ENCODE measurements around the gene TWSG1.

TWSG1 gene

DNA sequence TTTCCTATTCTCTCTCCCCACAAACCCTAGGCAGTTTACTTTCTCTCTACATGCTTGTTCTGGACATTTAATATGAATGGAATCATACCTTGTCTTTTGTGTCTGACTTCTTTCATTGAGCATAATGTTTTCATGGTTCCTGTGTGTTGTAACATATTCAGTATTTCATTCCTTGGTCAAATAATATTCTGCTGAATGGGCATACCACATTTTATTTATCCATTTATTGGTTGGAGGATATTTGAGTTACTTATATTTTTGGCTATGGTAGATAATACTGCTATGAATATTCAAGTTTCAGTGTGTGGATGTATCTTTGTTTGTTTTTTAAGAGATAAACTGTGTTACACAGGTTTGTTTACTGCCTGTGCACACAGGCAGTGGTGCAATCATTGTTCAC, 9.0 kb downstream of the TWSG1 start:
- TF ChIP-seq, protein P1, sequence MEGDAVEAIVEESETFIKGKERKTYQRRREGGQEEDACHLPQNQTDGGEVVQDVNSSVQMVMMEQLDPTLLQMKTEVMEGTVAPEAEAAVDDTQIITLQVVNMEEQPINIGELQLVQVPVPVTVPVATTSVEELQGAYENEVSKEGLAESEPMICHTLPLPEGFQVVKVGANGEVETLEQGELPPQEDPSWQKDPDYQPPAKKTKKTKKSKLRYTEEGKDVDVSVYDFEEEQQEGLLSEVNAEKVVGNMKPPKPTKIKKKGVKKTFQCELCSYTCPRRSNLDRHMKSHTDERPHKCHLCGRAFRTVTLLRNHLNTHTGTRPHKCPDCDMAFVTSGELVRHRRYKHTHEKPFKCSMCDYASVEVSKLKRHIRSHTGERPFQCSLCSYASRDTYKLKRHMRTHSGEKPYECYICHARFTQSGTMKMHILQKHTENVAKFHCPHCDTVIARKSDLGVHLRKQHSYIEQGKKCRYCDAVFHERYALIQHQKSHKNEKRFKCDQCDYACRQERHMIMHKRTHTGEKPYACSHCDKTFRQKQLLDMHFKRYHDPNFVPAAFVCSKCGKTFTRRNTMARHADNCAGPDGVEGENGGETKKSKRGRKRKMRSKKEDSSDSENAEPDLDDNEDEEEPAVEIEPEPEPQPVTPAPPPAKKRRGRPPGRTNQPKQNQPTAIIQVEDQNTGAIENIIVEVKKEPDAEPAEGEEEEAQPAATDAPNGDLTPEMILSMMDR (IDR thresholded peaks at IDR 0.05; ENCODE audit: low read depth, low read length, missing control alignments) = no peak

DNA sequence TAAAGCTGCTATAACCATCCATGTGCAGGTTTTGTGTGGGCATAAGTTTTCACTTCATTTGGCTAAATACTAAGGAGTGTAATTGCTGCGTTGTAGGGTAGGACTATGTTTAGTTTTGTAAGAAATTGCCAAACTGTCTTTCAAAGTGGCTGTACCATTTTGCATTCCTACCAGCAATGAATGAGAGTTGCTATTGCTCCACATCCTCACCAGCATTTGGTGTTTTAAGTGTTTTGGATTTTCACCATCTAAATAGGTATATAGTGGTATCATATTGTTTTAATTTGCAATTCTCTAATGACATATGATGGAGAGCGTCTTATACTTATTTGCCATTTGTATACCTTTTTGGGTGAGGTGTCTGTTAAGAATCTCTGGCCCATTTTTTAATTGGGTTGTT, 12.2 kb downstream of the TWSG1 start:
- TF ChIP-seq, protein P1 (IDR thresholded peaks at IDR 0.05; ENCODE audit: low read depth, low read length, missing control alignments) = no peak
- H3K4me3 ChIP-seq (replicated peaks; ENCODE audit: low read depth, low read length) = no peak overlapping the region
- DNase-seq (ENCODE audit: extremely low read depth, low read depth) = no peak

More for the DNA sequence above, 9.0 kb downstream of the TWSG1 start:
- no peak for DNase-seq (ENCODE audit: extremely low read depth, low read depth)
- H3K4me3 ChIP-seq (replicated peaks; ENCODE audit: low read depth, low read length) = no peak overlapping the region

DNA sequence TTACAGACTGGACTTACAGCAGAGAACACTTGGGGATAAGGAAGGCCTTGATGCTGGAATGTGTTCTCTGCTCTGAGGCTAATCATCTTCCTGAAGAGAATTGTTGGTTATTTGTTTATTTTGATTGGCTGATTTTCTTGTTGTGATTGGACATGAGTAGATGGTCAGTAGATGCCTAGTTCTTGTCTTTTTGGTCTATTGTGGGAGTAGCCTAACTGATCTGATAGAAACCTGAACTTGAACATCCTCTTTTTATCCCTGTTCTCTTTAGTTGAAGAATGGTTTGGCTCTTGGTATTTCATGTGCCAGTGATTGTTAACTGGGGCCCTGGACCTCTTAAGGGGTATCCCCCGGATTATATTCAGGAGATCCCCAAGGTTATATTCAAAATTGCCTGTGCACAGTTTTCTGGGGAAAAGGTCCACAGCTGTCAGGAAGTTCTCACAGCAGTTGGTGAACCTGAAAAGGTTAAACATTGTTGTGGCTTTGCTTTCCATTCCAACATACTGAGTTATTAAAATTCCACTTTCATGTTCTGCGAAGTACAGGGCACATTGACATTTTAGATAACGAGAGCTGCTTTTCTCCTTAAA, 13.6 kb downstream of the TWSG1 start:
- no peak for DNase-seq (ENCODE audit: extremely low read depth, low read depth)
- TF ChIP-seq, protein P1 (IDR thresholded peaks at IDR 0.05; ENCODE audit: low read depth, low read length, missing control alignments) = no peak
- no peak overlapping the region for H3K4me3 ChIP-seq (replicated peaks; ENCODE audit: low read depth, low read length)

DNA sequence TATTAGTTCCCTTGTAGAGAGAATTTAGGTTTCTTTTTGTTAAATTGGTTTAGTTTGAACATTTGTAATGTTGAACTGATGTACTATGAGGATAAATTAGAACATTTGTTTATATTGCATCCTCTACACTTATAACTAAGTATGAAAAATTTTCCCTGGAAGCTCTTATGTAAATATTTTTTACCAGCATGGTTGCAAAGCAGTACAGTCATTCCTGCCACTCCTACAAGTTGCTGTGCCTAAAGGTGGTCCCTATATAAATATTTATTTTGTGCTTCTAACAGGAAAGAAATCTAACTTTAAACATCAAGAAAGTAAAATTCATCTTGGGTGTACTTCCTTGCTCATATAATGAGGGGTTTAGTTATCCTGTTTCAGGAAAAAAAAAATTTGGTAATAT, 14.2 kb downstream of the TWSG1 start:
- TF ChIP-seq, protein P1 (IDR thresholded peaks at IDR 0.05; ENCODE audit: low read depth, low read length, missing control alignments) = no peak
- no peak for DNase-seq (ENCODE audit: extremely low read depth, low read depth)
- H3K4me3 ChIP-seq (replicated peaks; ENCODE audit: low read depth, low read length) = no peak overlapping the region

DNA sequence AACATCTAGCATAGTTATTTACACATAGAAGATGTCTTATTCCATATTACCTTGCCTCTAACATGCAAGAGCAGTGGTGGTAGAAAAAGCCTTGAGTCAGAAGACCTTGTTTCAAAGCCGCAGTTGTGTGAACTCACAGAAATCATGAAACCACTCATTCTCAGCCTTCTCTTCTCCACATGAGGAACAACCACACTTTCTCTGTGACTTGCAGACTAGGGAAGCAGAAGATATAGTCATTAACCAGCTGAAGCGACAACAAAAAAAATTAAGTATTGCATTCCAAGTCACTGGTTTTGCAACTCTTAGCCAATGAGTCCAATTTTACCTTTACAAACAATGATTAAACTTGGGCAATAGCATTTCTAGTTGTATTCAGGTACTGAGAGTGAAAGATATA, 19.0 kb downstream of the TWSG1 start:
- H3K4me3 ChIP-seq (replicated peaks; ENCODE audit: low read depth, low read length) = no peak overlapping the region
- DNase-seq (ENCODE audit: extremely low read depth, low read depth) = no peak
- TF ChIP-seq, protein P1 (IDR thresholded peaks at IDR 0.05; ENCODE audit: low read depth, low read length, missing control alignments) = no peak

DNA sequence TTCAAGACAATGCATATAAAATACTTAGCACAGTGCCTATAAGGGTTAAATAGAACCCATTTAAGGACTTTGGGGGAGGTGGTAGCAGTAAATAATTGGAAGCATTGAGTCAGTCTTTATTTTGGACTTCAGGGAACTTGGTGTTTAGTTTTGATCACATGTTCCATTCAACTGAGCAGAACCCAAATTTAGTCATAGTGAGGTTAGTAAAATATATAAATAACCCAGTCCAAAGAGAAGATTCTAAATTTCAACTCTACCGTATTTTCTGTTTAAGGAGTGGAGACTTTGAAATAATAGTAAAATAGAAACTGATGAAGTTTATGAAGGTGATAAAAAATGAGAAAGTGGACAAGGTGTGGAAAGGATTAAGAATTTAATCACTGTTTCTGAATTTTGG, 19.7 kb downstream of the TWSG1 start:
- no peak overlapping the region for H3K4me3 ChIP-seq (replicated peaks; ENCODE audit: low read depth, low read length)
- TF ChIP-seq, protein P1 (IDR thresholded peaks at IDR 0.05; ENCODE audit: low read depth, low read length, missing control alignments) = no peak
- no peak for DNase-seq (ENCODE audit: extremely low read depth, low read depth)

DNA sequence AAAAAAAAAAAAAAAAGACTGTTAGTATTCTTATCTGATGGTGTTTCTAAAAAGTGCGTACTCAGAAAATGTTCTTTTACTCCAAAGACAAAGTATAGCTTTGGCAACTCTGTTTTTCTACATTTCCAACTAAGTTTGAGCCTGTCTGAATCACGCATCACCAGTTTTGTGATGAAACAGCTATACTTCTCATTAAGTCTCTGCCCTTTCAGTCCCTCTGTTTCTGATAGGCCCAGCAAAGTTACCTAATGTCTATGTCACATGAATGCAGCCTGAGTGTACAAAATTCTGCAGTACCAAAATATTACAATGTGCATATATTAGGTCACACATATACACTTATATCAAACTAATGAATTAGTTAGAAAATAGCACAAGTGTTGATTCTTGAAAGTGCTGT, 22.4 kb downstream of the TWSG1 start:
- TF ChIP-seq, protein P1 (IDR thresholded peaks at IDR 0.05; ENCODE audit: low read depth, low read length, missing control alignments) = no peak
- DNase-seq (ENCODE audit: extremely low read depth, low read depth) = no peak
- H3K4me3 ChIP-seq (replicated peaks; ENCODE audit: low read depth, low read length) = no peak overlapping the region

Data from HFF-Myc (cell line).